ENCODE data around the gene KIAA1755.

The KIAA1755 gene

GRCh38 chr20:38238829-38239228 is 21.7 kb downstream of the KIAA1755 start:
- no peak for DNase-seq

- no peak for DNase-seq
Measured at GRCh38 chr20:38237381-38237780, 23.2 kb downstream of the KIAA1755 start.

- no peak for DNase-seq
Measured at GRCh38 chr20:38231531-38232121, 28.9 kb downstream of the KIAA1755 start.

- DNase-seq: no peak
Measured at GRCh38 chr20:38230957-38231526, 29.5 kb downstream of the KIAA1755 start.

GRCh38 chr20:38230253-38230551 is 30.3 kb downstream of the KIAA1755 start:
- no peak for DNase-seq

- peak; percentile 55 for DNase-seq
Measured at GRCh38 chr20:38229376-38230252, 30.9 kb downstream of the KIAA1755 start.

- no peak for DNase-seq
Measured at GRCh38 chr20:38228436-38228835, 32.1 kb downstream of the KIAA1755 start.

- DNase-seq: no peak
Measured at GRCh38 chr20:38227420-38228360, 32.8 kb downstream of the KIAA1755 start.

- no peak for DNase-seq
Measured at GRCh38 chr20:38226553-38226952, 34.0 kb downstream of the KIAA1755 start.

- no peak for DNase-seq
Measured at GRCh38 chr20:38225900-38226263, 34.7 kb downstream of the KIAA1755 start.

GRCh38 chr20:38225240-38225899 is 35.2 kb downstream of the KIAA1755 start:
- DNase-seq: no peak

GRCh38 chr20:38224531-38224930 is 36.0 kb downstream of the KIAA1755 start:
- DNase-seq: no peak

GRCh38 chr20:38223743-38224100 is 36.8 kb downstream of the KIAA1755 start:
- DNase-seq: no peak

GRCh38 chr20:38222923-38223742 is 37.4 kb downstream of the KIAA1755 start:
- DNase-seq: no peak

GRCh38 chr20:38222231-38222922 is 38.2 kb downstream of the KIAA1755 start:
- DNase-seq: peak; percentile 80

GRCh38 chr20:38221119-38221589 is 39.4 kb downstream of the KIAA1755 start:
- peak; percentile 77 for DNase-seq

- no peak for DNase-seq
Measured at GRCh38 chr20:38220587-38221118, 39.9 kb downstream of the KIAA1755 start.

- DNase-seq: no peak
Measured at GRCh38 chr20:38219006-38219950, 41.3 kb downstream of the KIAA1755 start.

GRCh38 chr20:38218566-38218885 is 42.0 kb downstream of the KIAA1755 start:
- DNase-seq: no peak
